CD4-positive, alpha-beta T cell treated with Interleukin-4 for 1 hour (primary cell): ENCODE data around the gene KAT8.
"Not testable (repeated sequence)": the region's sequence is repeated elsewhere in the genome, so short reads cannot be mapped to it uniquely, and the experiment has no call there.

Experiments
- DNase-seq, 2 donors: peaks; one replicate each; pipeline ENCODE4 v3.0.0-alpha.2; 2020 to 2022

Gene KAT8

DNA sequence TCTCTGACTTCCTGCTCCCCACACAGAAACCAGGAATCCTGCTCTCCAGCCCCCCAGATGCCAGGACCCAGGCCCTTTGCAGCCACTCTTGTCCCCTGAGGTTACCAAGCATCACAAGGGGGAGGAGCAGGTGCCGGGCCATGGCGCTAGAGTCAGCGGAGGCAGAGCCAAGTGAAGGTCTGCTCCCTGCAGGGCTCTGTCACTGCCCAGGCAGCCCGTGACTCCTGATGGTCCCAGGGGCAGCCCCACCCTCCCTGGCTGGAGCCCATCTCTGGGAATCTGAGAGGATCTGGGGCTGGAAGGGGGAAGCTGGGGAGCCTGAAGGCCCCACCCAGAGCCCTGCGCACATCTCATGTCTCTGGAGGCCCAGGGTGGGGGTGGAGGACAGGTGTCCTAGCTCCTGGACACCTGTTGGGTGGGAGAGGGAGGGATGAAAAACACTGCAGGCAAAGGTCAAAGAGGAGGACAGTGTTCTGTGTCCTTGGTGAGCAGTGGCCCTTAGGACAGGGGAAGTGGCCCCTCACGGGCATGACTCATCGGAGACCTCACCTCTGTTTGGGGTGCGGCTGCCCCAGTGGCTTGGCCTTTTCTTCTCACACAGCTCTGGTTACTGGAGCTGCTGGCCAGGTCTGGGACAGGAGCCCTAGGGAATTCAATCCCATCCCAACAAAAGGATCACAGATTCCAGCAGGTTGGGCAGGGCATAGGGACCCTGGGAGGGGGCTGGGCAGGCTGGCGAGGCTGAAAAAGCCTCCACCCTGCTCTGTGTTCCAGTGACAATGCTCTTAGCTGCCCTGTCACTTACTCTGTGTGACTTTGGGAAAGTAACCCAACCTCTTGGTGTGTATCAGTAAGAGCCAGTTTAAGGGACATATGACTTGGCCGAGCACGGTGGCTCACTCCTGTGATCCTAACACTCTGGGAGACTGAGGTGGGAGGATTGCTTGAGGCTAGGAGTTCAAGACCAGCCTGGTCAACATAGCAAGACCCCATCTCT is 32.7 kb downstream of the KAT8 start, which contains the start of gene PRSS36:
Gene PRSS36, minus strand, starts transcription at position 173 of the 997 bp plus-strand sequence. Its CDS starts 31 bp downstream, at position 142.
- peak in 1 of 2 donors; percentile 20 for DNase-seq

DNA sequence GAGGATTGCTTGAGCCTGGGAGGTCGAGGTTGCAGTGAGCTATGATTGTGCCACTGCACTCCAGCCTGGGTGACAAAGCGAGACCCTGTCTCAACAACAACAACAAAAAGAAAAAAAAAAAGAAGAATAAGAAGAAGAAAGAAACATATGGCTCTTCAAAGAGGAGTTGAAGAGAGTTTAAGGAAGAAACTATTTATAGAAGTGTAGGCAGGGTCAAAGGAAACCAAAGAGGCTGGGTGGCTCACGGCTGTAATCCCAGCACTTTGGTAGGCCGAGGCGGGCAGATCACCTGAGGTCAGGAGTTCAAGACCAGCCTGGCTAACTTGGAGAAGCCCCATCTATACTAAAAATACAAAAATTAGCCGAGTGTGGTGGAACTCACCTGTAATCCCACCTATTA is 33.5 kb downstream of the KAT8 start:
- not testable (repeated sequence) for DNase-seq

DNA sequence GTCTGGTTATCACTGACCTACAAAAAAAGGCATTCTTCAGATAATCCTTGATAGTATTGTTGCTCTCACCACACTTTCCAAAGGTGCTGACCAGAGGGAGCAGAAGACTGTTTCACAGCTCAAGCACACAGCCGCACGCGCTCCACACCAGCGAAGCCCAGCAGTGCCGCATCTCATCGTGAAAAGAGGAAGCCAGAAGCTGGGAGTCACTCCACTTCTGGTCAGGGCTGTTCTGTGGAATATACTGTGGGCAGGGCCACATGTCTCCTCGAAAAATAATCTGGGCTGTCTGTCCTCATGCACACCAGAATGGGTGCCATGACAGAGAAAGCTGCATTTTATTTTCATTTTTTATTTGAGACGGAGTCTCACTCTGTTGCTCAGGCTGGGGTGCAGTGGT is 39.7 kb downstream of the KAT8 start:
- DNase-seq, result peak in 1 of 2 donors; percentile 55

DNA sequence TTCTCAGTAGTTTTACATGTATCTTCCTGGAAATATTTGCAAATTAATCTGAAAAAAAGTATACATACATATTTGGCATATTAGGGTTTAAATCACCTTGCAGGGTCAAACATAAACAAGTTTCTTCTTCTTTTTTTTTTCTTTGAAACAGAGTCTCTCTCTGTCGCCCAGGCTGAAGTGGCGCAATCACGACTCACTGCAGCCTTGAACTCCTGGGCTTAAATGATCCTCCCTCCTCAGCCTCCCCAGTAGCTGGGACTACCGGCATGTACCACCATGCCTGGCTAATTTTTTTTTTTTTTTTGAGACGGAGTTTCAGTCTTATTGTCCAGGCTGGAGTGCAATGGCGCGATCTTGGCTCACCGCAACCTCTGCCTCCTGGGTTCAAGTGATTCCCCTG is 49.9 kb downstream of the KAT8 start:
- DNase-seq, result no peak

DNA sequence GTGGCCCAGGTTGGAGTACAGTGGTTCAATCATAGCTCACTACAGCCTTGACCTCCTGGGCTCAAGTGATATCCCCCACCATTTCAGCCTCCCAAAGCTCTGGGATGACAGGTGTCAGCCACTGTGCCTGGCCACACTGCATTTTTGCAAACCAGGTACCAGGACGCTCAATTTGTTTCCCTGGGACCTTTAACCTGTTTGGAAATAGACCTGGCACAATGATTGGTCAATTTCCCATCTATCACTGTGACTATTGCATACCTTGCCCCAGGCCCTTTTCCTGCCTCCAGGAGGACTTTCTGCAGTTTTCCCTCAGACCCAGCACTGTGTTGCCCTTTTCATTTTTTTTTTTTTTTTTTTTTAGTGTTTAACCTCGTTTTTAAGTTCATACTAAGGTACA is 51.4 kb downstream of the KAT8 start:
- no peak for DNase-seq

DNA sequence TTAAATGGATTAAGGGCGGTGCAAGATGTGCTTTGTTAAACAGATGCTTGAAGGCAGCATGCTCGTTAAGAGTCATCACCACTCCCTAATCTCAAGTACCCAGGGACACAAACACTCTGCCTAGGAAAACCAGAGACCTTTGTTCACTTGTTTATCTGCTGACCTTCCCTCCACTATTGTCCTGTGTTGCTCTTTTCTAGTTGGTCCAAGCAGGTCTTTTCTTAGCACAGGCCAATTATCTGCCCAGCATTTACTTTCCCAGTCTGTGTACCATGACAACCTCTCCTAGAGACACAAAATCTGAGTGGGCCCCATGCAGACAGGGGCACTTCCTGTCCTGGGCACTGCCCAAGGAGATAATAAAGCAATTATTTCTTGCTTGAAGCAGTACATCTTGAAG is 52.6 kb downstream of the KAT8 start:
- not testable (repeated sequence) for DNase-seq

DNA sequence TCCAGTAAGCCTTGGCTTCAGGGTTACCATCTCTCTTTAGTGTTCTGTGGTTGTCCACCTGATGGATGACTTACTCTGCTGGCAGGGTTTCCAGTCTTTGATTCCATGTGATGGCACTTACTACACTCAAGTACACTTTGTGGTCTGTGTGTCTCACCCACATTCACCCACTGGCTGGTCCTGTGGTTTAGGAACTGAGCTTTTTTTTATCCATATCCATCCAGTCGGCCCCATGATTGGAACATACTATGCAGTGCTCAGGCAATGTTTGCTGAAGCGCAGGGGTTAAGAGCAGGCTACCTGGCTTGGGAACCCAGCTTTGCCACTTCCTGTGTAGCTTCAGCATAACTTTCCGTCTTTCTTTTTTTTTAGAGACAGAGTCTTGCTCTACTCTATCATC is 59.7 kb downstream of the KAT8 start:
- peak; percentile 38 to 64 for DNase-seq

DNA sequence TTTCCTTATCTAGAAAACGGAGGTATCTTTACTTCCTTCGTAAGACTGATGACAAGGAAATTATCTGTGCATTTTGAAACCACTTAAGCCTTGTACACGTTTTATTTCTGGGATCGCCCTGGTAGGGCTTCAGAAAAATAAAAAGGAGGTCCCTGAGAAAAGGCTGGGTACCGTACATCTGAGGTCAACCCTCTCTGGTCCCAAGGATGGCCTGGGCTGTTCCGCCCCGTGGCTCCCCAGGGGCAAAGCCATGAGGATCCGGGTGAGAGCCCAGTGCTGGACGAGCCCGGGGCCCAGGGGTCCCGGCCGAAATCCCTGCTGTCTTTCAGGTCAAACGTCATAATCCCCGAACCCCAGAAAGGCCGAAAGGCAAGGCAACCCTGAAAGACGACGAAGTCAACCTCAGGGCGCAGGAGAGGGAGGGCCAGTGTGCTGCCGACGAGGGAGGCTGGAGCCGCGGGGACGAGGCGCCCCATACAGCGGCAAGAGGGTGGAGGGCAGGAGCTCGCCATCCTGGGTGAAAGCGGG is 61.8 kb downstream of the KAT8 start:
- no peak for DNase-seq

DNA sequence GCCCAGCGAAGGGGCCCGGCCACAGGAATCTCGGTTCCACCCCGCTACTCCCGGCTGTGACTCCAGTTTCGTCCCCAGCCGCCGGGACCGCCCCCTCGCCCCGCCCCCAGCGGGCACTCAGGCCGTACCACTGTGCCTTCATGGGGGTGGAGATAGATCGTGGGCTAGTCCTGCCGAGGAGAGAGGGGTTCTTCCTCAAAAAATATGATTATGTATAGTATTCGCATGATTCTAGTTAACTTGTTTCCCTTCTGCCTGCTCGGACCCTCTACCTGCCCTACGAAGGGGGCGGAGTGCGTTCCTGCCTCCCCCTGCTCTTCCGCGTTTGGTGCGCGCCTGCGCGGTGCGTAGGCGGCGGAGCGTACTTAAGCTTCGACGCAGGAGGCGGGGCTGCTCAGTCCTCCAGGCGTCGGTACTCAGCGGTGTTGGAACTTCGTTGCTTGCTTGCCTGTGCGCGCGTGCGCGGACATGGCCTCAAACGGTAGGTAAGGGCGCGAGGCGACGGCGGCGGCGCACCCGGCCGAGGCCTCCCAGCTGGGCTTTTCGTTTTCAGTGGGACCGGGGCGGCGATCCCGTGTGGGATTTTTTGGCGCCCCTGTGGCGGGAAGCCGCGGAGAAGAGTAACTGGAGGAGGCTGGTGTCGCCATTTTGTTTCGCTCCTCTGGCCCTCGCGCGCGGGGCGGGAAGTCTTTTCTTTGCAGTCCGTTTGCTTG is 62.4 kb downstream of the KAT8 start, which contains the start of gene FUS:
Gene FUS, plus strand, starts transcription at position 393 of the 713 bp plus-strand sequence. Its CDS starts 76 bp downstream, at position 469.
- peak; percentile 91 to 93 for DNase-seq
